GM10847 (cell line): Measurements from ENCODE around the gene MYO6.

ENCODE experiments used
- POLR2A ChIP-seq: IDR thresholded peaks from 2 replicates; pipeline ENCODE4 v1.6.1; 2011; ENCODE audit not compliant: insufficient read length; ENCODE audit errors: extremely low read depth

Gene MYO6

DNA sequence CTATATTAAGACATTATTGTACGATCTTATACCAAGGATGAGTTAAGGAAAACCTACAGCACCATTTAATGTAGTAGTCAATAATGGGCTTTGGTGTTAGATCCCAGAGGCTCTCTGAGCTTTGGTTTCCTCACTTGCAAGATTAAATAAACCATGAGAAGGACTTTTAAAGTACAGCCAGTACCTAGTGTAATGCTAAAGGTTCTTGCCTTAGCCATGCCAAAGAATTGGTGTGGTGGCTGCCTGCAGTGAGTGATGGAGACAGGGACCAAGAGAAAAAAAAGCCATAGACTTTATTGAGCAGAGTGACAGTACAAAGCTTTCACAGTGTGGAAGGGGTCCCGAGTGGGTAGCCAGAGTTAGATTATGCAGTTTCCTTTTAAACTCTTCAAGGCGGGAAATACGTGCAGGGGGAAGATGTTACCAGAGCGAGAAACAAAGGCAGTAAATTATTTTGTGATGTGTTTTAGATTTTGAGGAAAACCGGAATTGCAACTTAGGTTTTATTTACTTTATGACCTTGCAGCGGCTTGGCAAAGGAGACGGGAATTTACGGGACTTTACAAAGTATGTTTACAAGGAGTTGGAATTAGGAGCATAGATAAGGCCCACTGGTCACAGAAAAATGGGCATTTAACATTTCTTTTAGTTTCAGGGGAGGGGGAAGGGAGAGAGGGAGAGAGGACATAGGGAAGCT, 100.4 kb downstream of the MYO6 start:
- no peak for TF ChIP-seq POLR2A

DNA sequence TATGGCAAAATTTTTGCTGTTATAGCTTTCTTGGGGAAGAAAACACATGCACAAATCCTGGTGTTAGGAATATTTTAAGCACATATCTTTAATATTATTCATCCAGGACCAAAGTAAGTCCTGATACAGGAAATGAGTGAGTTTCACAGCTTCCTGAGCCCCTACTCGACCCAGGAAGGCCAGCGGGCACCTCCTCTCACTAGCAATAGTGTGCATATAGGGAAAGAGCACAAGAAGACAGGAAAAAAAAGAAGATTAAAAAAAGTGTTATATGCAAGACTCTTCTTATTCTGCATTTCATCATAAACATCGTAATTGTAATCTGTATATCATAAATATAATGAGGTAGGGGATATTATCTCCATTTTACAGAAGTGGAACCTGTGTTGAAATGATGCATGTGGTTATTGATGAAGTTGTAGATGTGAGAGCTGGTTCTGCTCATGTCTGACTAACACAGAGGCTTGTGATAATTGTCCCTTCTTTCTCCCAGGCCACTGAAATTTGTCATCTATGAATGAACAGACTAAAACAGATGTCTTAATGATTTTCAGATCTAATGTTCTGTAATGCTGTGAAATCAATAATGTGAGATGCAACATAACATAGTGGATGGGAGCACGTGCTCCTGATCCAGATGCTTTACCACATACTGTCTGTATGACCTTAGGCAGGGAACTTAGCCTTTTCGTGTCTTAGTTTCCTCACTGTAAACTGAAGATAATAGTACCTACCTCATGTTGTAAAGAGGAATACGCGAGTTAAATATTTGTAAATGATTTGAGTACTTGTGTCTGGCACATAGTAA, 101.2 kb downstream of the MYO6 start:
- no peak for TF ChIP-seq POLR2A

DNA sequence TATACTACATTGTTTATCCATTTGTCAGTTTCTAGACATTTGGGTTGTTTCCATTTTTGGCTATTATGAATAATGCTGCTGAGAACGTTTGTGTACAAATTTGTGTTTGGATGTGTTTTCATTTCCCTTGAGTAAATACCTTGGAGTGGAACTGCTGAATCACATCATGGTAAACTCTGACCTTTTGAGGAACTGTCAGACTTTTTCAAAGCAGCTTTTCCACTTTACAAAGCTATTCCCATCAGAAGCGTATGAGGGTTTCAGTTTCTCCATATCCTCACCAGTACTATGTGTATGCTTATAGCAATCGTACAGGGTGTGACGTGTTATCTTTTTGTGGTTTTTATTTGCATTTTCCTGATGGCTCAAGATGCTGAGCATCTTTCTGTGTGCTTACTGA, 103.7 kb downstream of the MYO6 start:
- no peak for TF ChIP-seq POLR2A

DNA sequence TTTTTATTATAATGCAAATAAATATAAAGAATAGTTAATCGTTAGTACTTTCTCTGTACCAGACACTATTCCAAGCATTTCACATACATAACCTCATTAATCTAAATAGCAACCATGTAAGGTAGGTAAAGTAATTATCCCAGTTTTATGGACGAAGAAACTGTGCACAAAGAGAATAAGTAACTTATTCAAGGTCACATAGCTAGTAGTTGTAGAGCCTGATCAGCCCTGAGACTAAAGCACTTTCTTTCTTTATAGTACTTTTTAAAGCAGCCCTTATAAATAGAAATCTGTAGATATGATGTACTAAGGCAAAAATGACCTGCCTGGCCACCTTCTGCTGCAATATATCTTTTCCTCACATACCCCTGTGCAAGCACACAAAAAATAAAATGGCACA, 104.8 kb downstream of the MYO6 start:
- TF ChIP-seq POLR2A, result no peak

DNA sequence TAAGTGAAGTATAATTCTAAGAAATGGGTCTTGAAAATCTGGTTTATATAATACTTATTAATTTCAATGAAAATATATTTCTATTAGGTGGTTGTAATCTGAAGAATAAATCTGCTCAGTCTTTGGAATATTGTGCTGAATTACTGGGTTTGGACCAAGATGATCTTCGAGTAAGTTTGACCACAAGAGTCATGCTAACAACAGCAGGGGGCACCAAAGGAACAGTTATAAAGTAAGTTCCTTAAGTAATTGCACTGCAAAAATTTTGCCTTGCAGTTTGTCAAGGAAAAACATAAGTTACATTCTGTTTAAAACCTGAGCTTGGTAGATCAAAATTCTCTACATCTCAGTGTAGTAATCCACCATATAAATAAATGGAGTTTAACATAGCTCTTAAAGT, 106.0 kb downstream of the MYO6 start:
- TF ChIP-seq POLR2A, result no peak

DNA sequence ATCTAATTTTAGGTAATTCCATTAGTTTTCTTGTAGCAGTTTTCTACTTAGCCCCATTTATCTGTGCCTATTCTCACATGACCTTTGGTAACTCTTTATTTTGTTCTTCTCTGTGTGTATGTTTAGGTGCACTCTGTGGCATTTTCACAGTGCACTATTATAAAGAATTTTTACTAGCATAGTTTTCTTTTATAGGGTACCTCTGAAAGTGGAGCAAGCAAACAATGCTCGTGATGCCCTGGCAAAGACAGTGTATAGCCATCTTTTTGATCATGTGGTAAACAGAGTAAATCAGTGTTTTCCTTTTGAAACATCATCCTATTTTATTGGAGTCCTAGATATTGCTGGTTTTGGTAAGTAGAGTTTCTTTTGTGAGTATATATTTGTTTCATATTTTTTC, 107.9 kb downstream of the MYO6 start:
- TF ChIP-seq POLR2A, result no peak

DNA sequence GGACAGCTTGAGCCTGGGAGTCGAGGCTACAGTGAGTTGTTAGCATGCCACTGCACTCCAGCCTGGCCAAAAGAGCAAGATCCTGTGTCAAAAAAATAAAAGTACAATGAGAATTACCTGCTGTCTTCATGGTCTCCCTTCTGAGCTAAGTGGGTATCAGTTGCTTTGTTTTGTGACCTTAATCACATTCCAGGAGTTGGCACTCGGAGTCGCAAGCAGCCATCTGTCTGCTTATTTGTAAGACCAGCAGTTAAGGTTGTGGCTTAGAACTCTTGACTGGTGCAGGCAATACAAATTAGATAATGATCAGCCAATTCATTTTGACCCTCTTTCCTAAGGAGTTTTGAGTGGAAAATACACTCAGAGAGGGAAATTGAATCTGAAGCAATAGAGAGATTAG, 114.0 kb downstream of the MYO6 start:
- TF ChIP-seq POLR2A, result no peak

DNA sequence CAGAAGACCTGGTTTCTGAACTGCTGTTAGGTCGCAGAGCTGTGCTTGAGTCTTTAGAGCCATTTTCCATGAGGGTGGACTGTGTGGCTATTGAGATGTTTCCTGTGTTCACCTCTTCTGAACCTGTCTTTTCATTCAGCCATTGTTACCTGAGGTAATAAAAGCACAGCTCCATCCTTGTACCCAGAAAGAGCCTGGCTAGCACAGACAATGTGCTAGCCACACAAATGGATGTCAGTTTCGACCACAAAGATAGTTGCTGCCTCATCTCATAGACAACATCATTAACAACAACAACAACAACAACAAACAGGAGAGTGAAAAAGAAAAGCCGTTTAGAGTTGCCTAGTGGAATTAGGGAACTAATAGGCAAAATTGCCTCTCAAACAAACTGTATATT, 114.7 kb downstream of the MYO6 start:
- TF ChIP-seq POLR2A, result no peak

DNA sequence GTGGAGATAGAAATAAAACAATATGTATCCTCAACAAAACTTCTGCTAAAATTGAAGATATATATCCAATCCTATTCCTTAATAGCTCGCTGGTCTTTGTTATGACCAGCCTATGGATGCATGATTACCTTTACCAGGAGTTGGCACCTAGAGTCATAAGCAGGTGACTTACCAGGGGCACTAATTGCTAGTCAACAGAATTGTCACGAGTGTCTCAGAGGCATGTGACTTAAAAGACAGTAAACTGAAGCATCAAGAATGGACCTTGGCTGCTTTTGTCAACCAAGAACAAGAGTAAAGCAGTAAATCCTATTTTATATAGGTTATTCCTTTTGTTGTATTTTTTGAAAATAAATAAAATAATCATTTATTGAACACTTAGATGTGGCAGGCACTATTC, 115.4 kb downstream of the MYO6 start:
- TF ChIP-seq POLR2A, result no peak

DNA sequence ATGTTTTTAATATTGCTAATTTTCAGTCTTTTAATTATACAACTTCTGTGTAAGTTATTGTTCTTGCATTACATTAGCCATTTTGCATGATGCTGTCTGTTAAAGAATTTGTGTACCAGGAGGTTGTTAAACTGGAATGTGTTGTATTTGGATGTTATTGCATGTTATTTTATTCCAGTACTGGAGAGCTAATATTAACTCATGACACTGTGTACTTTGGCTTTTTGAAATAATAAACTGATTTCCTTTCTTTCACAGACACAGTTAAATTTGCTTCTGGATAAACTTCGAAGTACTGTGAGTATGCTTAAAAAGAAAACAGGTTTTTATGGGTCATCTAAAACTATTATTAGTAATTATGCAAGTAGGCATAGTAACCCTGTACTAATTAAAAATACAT, 121.3 kb downstream of the MYO6 start:
- TF ChIP-seq POLR2A, result no peak

DNA sequence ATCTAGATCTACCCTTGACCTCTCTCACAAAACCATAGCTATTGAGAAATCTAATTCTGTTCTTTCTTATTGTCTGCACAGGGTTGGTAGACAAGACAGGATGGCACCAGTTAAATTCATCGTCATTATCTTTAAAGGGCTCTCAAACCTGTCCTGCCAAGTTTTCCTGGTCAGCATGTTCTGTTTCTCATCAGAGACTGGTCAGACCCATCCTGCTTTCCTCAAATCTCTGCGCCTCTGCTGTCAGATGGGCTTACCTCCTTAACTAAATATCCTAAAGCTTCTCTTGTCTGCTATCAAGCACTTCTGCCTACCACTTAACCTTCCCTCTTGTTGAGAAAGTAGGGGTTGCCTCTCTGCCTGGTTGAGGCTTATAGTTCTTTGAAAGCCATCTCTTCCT, 125.2 kb downstream of the MYO6 start:
- no peak for TF ChIP-seq POLR2A

DNA sequence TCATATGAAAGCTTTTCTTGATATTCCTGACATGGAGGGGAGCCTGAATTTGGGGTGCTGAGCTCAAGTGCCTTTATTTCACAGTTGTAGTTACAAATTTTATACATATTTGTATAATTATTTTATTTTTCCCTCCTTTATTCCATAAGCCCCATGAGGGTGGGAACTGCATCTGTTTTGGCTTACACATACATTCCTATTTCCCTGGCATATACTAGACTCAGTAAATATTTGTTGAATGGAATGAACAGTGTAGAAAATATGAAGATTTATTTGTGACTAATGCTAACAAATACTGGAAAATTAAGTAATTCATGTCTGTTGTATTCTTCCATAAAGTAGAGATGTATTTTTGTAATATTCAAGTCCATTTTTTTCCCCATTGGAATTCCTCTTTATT, 127.1 kb downstream of the MYO6 start:
- no peak for TF ChIP-seq POLR2A

DNA sequence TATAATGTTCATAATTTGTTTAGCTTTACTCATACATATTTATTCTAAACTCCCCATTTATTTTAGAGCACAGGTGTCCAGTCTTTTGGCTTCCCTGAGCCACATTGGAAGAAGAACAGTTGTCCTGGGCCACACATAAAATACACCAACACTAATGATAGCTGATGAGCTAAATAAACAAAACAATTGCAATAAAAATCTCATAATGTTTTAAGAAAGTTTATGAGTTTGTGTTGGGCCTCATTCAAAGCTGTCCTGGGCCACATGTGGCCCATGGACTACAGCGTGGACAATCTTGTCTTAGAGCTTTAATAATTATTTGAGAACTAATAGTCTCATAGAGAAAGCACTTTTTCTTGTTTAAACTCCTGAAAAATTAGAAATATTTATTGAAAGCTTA, 131.3 kb downstream of the MYO6 start:
- no peak for TF ChIP-seq POLR2A

DNA sequence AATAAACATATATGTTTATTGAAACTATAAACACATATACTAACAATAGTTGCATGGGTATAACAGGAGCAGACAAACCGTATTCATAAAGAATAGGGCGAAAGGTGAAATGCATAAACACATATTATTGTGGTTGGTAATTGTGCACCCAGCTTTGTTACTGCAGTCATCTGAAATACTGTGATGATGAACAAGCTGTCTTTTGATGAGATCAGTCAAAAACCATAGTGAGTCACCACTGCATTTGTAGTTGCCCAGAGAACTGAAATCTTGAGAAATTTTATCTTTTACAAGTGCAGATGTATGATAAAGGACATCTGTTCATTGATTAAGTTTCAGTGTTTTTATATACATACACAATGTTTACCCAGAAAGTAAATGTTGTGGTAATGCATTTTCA, 133.7 kb downstream of the MYO6 start:
- no peak for TF ChIP-seq POLR2A

DNA sequence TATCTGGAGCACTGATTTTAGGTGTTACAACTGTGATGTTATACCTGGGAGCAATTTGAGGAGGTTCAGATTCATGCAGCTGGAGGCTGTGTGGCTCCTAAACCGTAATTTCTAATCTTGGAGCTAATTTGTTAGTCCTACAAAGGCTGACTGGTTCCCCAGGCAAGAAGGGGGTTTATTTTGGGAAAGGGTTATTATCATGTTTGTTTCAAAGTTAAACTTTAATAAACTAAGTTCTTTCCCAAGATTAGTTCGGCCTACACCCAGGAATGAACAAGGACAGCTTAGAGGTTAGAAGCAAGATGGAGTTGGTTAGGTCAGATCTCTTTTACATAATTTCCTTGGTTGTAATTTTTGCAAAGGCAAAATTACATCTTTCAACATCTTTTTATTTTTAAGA, 135.8 kb downstream of the MYO6 start:
- no peak for TF ChIP-seq POLR2A

DNA sequence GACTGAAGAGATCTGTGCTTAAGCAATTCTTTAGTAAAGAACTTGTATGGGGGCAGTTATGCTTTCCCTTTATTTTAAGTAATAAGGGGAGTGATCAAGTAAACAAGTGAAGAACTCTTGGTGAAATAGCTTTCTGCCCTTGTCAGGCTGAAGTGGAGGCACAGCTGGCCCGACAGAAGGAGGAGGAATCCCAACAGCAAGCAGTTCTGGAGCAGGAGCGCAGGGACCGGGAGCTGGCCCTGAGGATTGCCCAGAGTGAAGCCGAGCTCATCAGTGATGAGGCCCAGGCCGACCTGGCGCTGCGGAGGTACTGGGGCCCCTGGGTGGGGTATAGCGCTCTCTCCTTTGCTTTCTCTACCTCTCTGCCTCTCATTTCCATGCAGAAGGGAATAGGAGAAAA, 143.3 kb downstream of the MYO6 start:
- no peak for TF ChIP-seq POLR2A
